Measurements from ENCODE around the gene PHLDA2. TPM values are rescaled to one million over a fixed set of nuclear protein-coding genes. Genes with fewer than 3 reads are reported as not detected.

The PHLDA2 gene
- total RNA-seq, 4 donors from 2014 or later: 4.1 to 6.4 (median 4.9) TPM; not detected in 1

- Histone ChIP-seq H3K4me3 (no peak overlapping the region), H3K36me3 (no peaks in the 10 kb centered on the region), H3K4me1 (peaks cover 0 to 16% (median 11%) of the 10 kb centered on the region in 4 donors), H3K27ac (no peak overlapping the region), H3K9me3 (peaks cover 0 to 6% (median 2%) of the 10 kb centered on the region in 4 donors), H3K27me3 (no peaks in the 10 kb centered on the region)
- TF ChIP-seq POLR2A (IDR thresholded peaks at IDR 0.05) (no peak), CTCF (IDR thresholded peaks at IDR 0.05) (no peak)
- DNase-seq: no peak
These were observed 4.9 kb upstream of the PHLDA2 start for GRCh38 chr11:2934021-2934550.

- no peaks in the 10 kb centered on the region for H3K27me3 ChIP-seq
- H3K27ac ChIP-seq: no peak overlapping the region
- H3K4me1 ChIP-seq: peaks cover 0 to 22% (median 14%) of the 10 kb centered on the region in 4 donors
- TF ChIP-seq CTCF (IDR thresholded peaks at IDR 0.05) (no peak), POLR2A (IDR thresholded peaks at IDR 0.05) (no peak)
- H3K4me3 ChIP-seq: no peak overlapping the region
- no peaks in the 10 kb centered on the region for H3K36me3 ChIP-seq
- peaks cover 0 to 6% (median 2%) of the 10 kb centered on the region in 4 donors for H3K9me3 ChIP-seq
- peak in 2 of 3 donors; percentile 63 to 69 for DNase-seq
These were observed 4.3 kb upstream of the PHLDA2 start for GRCh38 chr11:2933375-2934020.

GRCh38 chr11:2932850-2933251 is 3.6 kb upstream of the PHLDA2 start:
- H3K27me3 ChIP-seq: no peaks in the 10 kb centered on the region

GRCh38 chr11:2931771-2932738 is 2.8 kb upstream of the PHLDA2 start:
- Histone ChIP-seq H3K27ac (no peak overlapping the region), H3K4me1 (peaks cover 0 to 32% (median 17%) of the 10 kb centered on the region in 4 donors), H3K4me3 (no peak overlapping the region), H3K9me3 (no peaks in the 10 kb centered on the region), H3K36me3 (no peaks in the 10 kb centered on the region), H3K27me3 (no peaks in the 10 kb centered on the region)
- no peak for TF ChIP-seq POLR2A (IDR thresholded peaks at IDR 0.05)
- TF ChIP-seq CTCF (IDR thresholded peaks at IDR 0.05): no peak
- peak in 2 of 3 donors; percentile 43 to 52 for DNase-seq

More at GRCh38 chr11:2932850-2933251, 3.6 kb upstream of the PHLDA2 start:
- Histone ChIP-seq H3K27ac (no peak overlapping the region), H3K9me3 (peaks cover 0 to 4% (median 1%) of the 10 kb centered on the region in 4 donors), H3K4me1 (peaks cover 0 to 27% (median 17%) of the 10 kb centered on the region in 4 donors), H3K4me3 (no peak overlapping the region), H3K36me3 (no peaks in the 10 kb centered on the region)
- TF ChIP-seq POLR2A (IDR thresholded peaks at IDR 0.05) (no peak), CTCF (IDR thresholded peaks at IDR 0.05) (no peak)
- peak in 2 of 3 donors; percentile 41 to 47 for DNase-seq

- H3K36me3 ChIP-seq: no peaks in the 10 kb centered on the region
- H3K27ac ChIP-seq: no peak overlapping the region
- no peak overlapping the region for H3K4me3 ChIP-seq
- H3K4me1 ChIP-seq: peaks cover 0 to 36% (median 17%) of the 10 kb centered on the region in 4 donors
- TF ChIP-seq POLR2A (IDR thresholded peaks at IDR 0.05) (no peak), CTCF (IDR thresholded peaks at IDR 0.05) (no peak)
- H3K27me3 ChIP-seq: no peaks in the 10 kb centered on the region
- H3K9me3 ChIP-seq: no peaks in the 10 kb centered on the region
- DNase-seq: no peak
These were observed 2.2 kb upstream of the PHLDA2 start for GRCh38 chr11:2931420-2931746.

All from Peyer's patch (tissue), 4 donors.